IgD-negative memory B cell (primary cell): ENCODE data around the gene ZNF135. TPM values are rescaled to one million over a fixed set of nuclear protein-coding genes. Genes with fewer than 3 reads are reported as not detected.

ENCODE experiments used
- H3K27ac Mint-ChIP-seq, 3 donors: one replicate each; pipeline ENCODE4 v1.8.0; 2020 to 2022; ENCODE audit warnings: mild to moderate bottlenecking in 3 of 3, mixed read lengths in 3 of 3, moderate library complexity in 1 of 3
- H3K27me3 Mint-ChIP-seq: one replicate; pipeline ENCODE4 v1.8.0; 2021; ENCODE audit warnings: mixed read lengths
- H3K36me3 Mint-ChIP-seq: one replicate; pipeline ENCODE4 v1.8.0; 2020; ENCODE audit warnings: mild to moderate bottlenecking, mixed read lengths
- H3K4me1 Mint-ChIP-seq, 3 donors: one replicate each; pipeline ENCODE4 v1.8.0; 2020 to 2022; ENCODE audit warnings: mixed read lengths in 3 of 3, mild to moderate bottlenecking in 1 of 3
- H3K4me3 Mint-ChIP-seq, 4 donors: one replicate each; pipeline ENCODE4 v1.8.0; 2020 to 2022; ENCODE audit warnings: mild to moderate bottlenecking in 4 of 4, mixed read lengths in 4 of 4, moderate library complexity in 3 of 4
- H3K9me3 Mint-ChIP-seq, 3 donors: one replicate each; pipeline ENCODE4 v1.8.0; 2020 to 2021; ENCODE audit warnings: mixed read lengths in 3 of 3, mild to moderate bottlenecking in 1 of 3
- polyA plus RNA-seq: library from polyadenylated mRNA; unstranded; fragments of 300-500 nt; fragmentation: Illumina TruSeq; gene quantifications from one replicate; pipeline ENCODE4 v1.2.3, GENCODE V29; 2021

ZNF135 gene
- polyA plus RNA-seq, 1 donor from 2014 or later, result 1.0 TPM

DNA sequence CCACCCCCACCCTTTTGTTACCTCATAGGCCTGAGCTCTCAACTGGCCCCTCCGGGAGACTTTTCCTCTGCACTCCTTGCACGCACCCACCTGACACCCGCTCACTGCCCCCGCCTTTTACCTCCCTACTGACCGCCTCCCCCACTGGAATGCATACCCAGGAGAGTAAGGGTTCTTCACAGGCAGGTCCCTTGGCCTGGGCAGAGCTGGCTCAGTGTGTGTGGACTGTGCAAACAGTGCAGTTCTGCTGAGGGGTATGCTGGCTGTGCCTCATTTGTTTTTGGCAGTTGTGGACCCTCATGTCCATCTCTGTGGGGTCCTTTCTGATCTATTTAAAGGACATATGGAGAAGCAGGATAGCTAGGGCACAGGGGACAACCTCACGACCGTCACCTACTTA, 34.0 kb downstream of the ZNF135 start:
- H3K4me1 Mint-ChIP-seq, result peaks cover under 1 to 7% (median 3%) of the 10 kb centered on the region in 3 donors
- H3K27me3 Mint-ChIP-seq, result no peaks in the 10 kb centered on the region
- no peak overlapping the region for H3K4me3 Mint-ChIP-seq
- no peaks in the 10 kb centered on the region for H3K36me3 Mint-ChIP-seq
- no peak overlapping the region for H3K27ac Mint-ChIP-seq
- H3K9me3 Mint-ChIP-seq, result peaks cover 0 to 14% (median 2%) of the 10 kb centered on the region in 3 donors

DNA sequence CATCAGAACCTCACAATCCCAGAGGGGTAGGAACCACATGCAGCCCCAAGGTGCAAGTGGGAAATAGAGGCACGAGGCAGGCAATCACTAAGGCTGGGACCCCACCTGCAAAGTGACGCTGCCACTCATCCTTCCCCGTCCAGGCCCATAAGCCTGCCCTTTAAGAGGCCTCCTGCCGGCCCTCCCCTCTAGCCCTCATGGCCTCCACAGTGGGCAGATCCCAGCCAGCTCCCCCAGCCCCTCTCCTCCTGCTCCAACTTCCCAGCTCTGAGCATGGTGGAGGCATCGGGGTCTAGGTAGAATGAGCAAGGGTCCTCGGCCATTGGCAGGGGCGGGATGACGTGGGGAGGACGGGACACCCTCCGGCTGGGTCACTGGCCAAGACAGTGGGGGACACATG, 36.2 kb downstream of the ZNF135 start:
- peak overlapping the region in 2 of 3 donors; percentile 51 to 83 for H3K27ac Mint-ChIP-seq
- peaks cover 6 to 12% (median 9%) of the 10 kb centered on the region in 3 donors for H3K4me1 Mint-ChIP-seq
- peaks cover 4 to 23% (median 5%) of the 10 kb centered on the region in 3 donors for H3K9me3 Mint-ChIP-seq
- H3K27me3 Mint-ChIP-seq, result no peaks in the 10 kb centered on the region
- peak overlapping the region in 1 of 4 donors; percentile 50 for H3K4me3 Mint-ChIP-seq
- peaks cover 4% of the 10 kb centered on the region for H3K36me3 Mint-ChIP-seq

DNA sequence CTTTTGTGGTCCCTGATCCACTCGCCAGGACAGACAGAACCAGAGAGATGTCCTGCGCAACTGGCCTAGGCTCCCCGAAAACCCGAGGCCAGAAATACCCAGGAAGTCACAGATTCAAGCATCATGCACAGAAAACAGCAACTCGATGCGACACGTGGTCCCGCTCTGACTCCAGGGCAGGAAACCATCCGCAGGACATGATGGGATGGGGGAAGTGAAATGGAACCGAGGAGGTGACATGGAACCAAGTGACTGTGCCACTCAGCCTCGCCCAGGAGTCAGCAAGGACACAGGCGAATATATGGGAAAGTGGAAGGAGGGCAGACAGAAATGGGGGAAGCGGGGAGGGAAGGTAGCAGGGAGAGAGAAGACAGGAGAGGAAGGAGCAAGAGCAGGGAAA, 37.8 kb downstream of the ZNF135 start:
- Mint-ChIP-seq H3K27me3 (no peaks in the 10 kb centered on the region), H3K4me1 (peaks cover 6 to 12% (median 9%) of the 10 kb centered on the region in 3 donors), H3K36me3 (peaks cover 4% of the 10 kb centered on the region), H3K9me3 (peaks cover 4 to 21% (median 5%) of the 10 kb centered on the region in 3 donors), H3K4me3 (peak overlapping the region; percentile 63 to 91 (median 82)), H3K27ac (peak overlapping the region; percentile 67 to 100 (median 88))

DNA sequence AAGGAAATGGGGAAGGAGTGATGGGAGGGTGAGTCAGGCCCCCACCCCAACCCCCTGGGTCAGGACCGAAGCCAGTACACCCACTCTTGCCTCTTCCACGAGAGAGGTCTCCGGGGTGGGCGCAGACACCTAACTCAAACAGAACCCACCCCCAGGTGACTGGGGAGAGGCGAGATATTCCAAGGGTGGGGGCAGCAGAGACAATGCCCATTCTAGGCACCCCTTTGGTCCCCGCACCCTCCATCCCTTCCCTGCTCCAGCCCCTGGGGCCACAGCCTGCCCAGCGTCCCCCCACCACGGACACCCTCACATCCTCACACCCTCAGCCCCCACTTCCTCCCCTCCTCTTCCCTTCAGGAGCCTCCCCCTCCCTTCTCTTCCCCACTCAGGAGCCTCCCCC, 38.3 kb downstream of the ZNF135 start:
- peaks cover 5 to 20% (median 5%) of the 10 kb centered on the region in 3 donors for H3K9me3 Mint-ChIP-seq
- no peaks in the 10 kb centered on the region for H3K27me3 Mint-ChIP-seq
- peaks cover 4% of the 10 kb centered on the region for H3K36me3 Mint-ChIP-seq
- H3K4me3 Mint-ChIP-seq, result peak overlapping the region in 3 of 4 donors; percentile 63 to 95 (median 87)
- peaks cover 6 to 12% (median 9%) of the 10 kb centered on the region in 3 donors for H3K4me1 Mint-ChIP-seq
- peak overlapping the region in 2 of 3 donors; percentile 67 to 100 for H3K27ac Mint-ChIP-seq

DNA sequence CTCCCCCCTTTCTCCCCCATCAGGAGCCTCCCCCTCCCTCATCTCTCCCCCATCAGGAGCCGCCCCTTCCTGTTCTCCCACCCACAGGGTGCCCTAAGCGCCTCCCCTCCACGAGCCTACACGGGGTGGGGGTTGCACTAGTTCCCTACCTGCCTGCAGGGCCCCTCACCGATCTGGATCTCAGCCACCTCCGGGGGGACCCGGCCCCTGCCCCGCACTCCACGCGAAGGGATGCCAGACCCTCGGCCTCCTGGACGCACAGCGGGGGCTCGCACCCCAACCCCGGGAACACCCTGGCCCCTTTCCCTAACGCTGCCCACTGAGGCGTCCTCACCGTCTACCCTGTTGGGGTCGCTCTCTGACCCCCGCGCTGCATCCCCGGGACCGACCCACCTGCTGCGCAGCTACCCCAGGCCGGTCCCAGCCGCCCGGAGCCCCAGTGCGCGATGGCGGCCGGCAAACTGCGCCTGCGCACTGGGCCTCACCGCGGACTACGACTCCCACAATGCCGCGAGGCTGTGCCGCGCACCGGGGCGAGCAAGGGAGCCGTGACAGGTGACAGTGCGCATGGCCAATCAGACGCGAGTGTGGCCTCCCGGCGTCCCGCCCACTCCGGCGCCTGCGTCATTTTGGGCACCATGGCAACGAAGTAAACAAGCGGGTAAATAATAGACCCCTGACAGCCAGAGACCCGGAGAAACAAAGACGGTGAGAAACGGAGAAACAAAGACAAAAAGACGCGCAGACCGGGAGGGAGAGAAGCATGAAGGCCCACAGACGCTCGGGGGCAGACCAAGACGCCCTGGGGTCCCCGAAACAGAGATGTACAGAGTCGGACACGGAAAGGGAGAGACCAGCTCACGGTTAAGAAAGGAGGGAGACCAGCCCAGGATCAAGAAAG, 38.9 kb downstream of the ZNF135 start, which contains the start of gene ZSCAN18:
Gene ZSCAN18 (minus strand): TSS at position 451 of the 901 bp plus-strand sequence. CDS start 7,964 bp downstream, outside the sequence.
- Mint-ChIP-seq H3K4me3 (peak within 1 kb of the TSS; percentile 88 to 97 (median 94)), H3K4me1 (peaks cover 6 to 12% (median 9%) of the 10 kb centered on the region in 3 donors), H3K27ac (peak within 1 kb of the TSS; percentile 99 to 100 (median 100)), H3K27me3 (no peaks in the 10 kb centered on the region), H3K9me3 (peaks cover 6 to 25% (median 8%) of the 10 kb centered on the region in 3 donors), H3K36me3 (peaks cover 4% of the 10 kb centered on the region)

DNA sequence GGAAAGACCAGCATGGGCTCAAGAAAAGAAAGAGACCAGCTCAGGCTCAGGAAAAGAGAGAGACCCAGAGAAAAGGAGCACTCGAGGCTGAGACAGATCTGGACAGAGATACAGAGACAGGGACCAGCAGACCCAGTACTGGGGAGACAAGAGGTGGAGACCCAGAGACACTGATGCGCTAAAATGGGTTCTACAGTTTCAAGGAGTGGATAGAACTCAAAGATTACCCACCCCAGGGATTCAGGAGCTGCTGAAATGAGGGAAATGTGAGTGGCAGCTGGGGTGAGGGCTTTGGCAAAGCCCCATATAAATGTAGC, 39.6 kb downstream of the ZNF135 start:
- peaks cover 6 to 9% (median 9%) of the 10 kb centered on the region in 3 donors for H3K4me1 Mint-ChIP-seq
- peak overlapping the region; percentile 88 to 97 (median 94) for H3K4me3 Mint-ChIP-seq
- peak overlapping the region; percentile 99 to 100 (median 100) for H3K27ac Mint-ChIP-seq
- H3K27me3 Mint-ChIP-seq, result no peaks in the 10 kb centered on the region
- H3K36me3 Mint-ChIP-seq, result peaks cover 4% of the 10 kb centered on the region
- H3K9me3 Mint-ChIP-seq, result peaks cover 12 to 27% (median 14%) of the 10 kb centered on the region in 3 donors

DNA sequence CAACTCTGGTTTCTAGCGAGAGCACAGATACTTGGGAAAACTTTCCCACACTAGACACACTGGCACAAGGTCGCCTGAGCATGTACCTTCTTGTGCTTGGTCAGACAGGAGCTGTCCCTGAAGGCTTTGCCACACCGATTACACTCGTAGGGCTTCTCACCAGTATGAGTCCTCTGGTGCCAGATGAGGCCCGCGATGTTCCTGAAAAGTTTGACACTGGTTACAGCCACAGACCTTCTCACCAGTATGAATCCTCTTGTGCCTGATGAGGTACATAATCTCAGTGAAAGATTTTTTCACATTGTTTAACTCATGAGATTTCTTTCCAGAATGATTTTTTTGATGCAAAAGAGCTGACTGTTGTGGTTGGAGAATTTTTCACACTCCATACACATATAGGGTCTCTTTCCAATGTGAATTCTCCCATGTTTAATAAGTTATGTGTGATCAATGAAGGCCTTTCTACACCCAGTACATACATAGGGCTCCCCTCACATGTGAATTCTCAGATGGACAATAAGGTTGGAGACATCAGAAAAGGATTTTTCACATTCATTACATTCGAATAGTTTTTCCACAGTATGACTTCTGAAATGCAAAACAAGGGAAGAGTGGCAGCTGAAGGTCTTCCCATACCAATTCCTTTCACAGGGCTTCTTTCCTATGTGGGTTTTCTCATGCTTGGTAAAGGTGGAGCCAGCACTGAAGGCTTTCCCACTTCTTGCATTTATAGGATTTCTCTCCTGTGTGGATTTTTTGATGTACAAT, 48.9 kb downstream of the ZNF135 start:
- no peak overlapping the region for H3K4me3 Mint-ChIP-seq
- no peaks in the 10 kb centered on the region for H3K4me1 Mint-ChIP-seq
- peaks cover 18 to 40% (median 35%) of the 10 kb centered on the region in 3 donors for H3K9me3 Mint-ChIP-seq
- H3K27me3 Mint-ChIP-seq, result no peaks in the 10 kb centered on the region
- no peak overlapping the region for H3K27ac Mint-ChIP-seq
- peaks cover 2% of the 10 kb centered on the region for H3K36me3 Mint-ChIP-seq

DNA sequence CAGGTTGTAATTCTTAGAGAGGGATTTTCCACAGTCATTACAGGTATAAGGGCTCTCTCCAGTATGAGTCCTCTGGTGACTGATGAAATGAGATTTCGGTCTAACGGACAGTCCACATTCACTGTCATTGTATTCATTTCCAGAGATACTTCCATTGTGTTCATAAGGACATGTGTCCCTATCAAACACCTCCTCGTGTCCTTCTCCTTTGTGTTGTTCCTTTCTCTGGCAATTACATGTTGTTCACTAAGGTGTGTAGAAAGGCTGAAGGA, 49.4 kb downstream of the ZNF135 start:
- H3K4me1 Mint-ChIP-seq, result no peaks in the 10 kb centered on the region
- no peak overlapping the region for H3K4me3 Mint-ChIP-seq
- H3K36me3 Mint-ChIP-seq, result peaks cover 2% of the 10 kb centered on the region
- peak overlapping the region in 1 of 3 donors; percentile 64 for H3K27ac Mint-ChIP-seq
- peaks cover 14 to 38% (median 34%) of the 10 kb centered on the region in 3 donors for H3K9me3 Mint-ChIP-seq
- no peaks in the 10 kb centered on the region for H3K27me3 Mint-ChIP-seq

DNA sequence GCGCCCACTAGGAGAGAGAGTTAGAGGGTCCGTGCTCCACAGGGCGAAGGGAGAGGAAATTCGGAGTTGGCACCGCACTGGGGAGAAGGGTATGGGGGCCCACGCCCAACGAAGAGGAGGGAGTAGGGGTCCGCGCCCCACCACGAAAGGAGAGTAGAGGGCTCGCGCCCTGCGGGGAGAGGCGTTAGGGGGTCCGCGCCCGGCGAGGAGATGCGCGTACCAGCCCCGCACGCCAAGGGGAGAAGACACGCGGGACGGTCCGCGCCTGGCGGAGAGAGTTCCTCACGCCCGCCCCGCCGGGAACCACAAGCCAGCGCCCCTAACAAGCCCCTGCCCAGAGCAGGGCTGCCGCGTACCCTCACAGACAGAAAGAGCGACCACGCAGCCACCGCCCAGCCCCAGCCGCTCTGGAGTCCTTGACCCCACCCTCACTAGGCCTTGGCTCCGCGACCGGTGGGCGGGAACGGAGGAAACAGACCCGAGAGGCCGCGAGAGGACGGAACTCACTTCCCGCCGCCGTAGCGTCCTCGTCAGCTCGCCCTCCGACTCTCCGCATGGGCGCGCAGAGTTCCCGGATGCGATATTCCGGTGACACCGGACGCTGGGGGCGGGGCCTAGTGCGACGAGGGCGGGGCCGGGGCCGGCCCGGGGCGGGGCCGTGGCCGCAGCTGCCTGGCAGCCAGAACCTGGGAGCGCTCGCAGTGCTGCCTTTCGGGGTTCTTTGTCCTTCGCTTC, 58.9 kb downstream of the ZNF135 start:
- no peak overlapping the region for H3K4me3 Mint-ChIP-seq
- H3K27ac Mint-ChIP-seq, result no peak overlapping the region
- H3K27me3 Mint-ChIP-seq, result peaks cover 2% of the 10 kb centered on the region
- H3K4me1 Mint-ChIP-seq, result no peaks in the 10 kb centered on the region
- H3K9me3 Mint-ChIP-seq, result peaks cover 26 to 63% (median 53%) of the 10 kb centered on the region in 3 donors
- peaks cover 3% of the 10 kb centered on the region for H3K36me3 Mint-ChIP-seq

DNA sequence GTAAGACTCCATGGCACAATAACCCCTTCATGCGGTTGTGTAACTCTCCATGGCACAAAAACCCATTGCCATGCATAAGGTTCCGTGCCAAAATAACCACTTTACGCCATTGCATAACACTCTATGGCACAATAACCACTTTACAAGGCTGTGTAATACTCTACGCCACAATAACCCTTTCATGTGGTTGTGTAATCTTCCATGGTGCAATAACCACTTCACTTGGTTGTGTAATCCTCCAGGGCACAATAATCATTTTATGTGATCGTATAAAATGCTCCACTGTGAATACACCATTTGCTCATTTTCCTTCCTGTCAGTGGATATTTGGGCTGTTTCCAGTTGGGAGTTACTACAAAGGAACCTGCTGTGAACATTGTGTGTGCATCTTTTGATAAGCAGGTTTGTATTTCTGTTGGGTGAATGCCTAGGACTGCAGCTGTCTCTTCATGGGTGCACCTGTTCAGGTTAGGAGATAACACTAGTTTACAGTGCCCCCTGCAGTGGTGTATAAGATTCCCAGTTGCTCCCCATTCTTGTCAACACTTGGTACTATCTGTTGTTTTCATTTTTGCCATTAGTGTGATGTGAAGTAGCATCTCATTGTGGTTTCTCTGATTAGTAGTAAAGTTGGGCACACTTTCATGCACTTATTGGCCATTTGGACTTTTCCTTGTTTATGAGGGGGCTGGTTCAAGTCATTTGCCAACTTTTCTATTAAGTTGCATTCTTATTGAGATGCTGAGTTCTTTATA, 60.1 kb downstream of the ZNF135 start:
- no peaks in the 10 kb centered on the region for H3K4me1 Mint-ChIP-seq
- peaks cover 2% of the 10 kb centered on the region for H3K27me3 Mint-ChIP-seq
- peak overlapping the region in 1 of 3 donors; percentile 63 for H3K27ac Mint-ChIP-seq
- H3K4me3 Mint-ChIP-seq, result peak overlapping the region in 2 of 4 donors; percentile 52 to 77
- H3K36me3 Mint-ChIP-seq, result peaks cover 3% of the 10 kb centered on the region
- peaks cover 28 to 64% (median 53%) of the 10 kb centered on the region in 3 donors for H3K9me3 Mint-ChIP-seq

Other genes with a start within 250 kb of the ZNF135 start
- gene ZNF552, start 244.4 kb upstream of the ZNF135 start, polyA plus RNA-seq, result 6.8 TPM
- 3.2 TPM for gene ZNF587B, start 229.0 kb upstream of the ZNF135 start, polyA plus RNA-seq
- 10.5 TPM for gene ZNF587, start 209.4 kb upstream of the ZNF135 start, polyA plus RNA-seq
- 37.1 TPM for gene ZNF814, start 170.2 kb upstream of the ZNF135 start, polyA plus RNA-seq
- 4.5 TPM for gene ZNF417, start 142.7 kb upstream of the ZNF135 start, polyA plus RNA-seq
- gene ZNF418, start 123.9 kb upstream of the ZNF135 start, polyA plus RNA-seq, result 6.0 TPM
- 7.8 TPM for gene ZNF256, start 111.6 kb upstream of the ZNF135 start, polyA plus RNA-seq
- not detected for gene C19orf18, start 84.7 kb upstream of the ZNF135 start, polyA plus RNA-seq
- gene ZNF606, start 56.5 kb upstream of the ZNF135 start, polyA plus RNA-seq, result 9.1 TPM
- gene ZSCAN1, start 25.3 kb upstream of the ZNF135 start, polyA plus RNA-seq, result not detected
- 23.2 TPM for gene ZSCAN18, start 38.9 kb downstream of the ZNF135 start, polyA plus RNA-seq
- gene ZNF329, start 91.5 kb downstream of the ZNF135 start, polyA plus RNA-seq, result 8.2 TPM
- 45.1 TPM for gene ZNF274, start 123.8 kb downstream of the ZNF135 start, polyA plus RNA-seq
- gene ZNF544, start 169.6 kb downstream of the ZNF135 start, polyA plus RNA-seq, result 32.4 TPM
- 0.98 TPM for gene ZNF8, start 219.7 kb downstream of the ZNF135 start, polyA plus RNA-seq
- gene ERVK3-1, start 246.1 kb downstream of the ZNF135 start, polyA plus RNA-seq, result 76.1 TPM